SH-SY5Y (cell line): ENCODE results near the gene PSD4.

Experiments used
- GATA2 ChIP-seq: IDR thresholded peaks from 2 replicates; pipeline ENCODE4 v1.6.1; 2011; ENCODE audit warnings: mild to moderate bottlenecking, low read depth, low read length
- GATA3 ChIP-seq: IDR thresholded peaks from 2 replicates; pipeline ENCODE4 v1.6.1; 2011; ENCODE audit warnings: low read depth, mild to moderate bottlenecking, low read length, moderate library complexity

DNA sequence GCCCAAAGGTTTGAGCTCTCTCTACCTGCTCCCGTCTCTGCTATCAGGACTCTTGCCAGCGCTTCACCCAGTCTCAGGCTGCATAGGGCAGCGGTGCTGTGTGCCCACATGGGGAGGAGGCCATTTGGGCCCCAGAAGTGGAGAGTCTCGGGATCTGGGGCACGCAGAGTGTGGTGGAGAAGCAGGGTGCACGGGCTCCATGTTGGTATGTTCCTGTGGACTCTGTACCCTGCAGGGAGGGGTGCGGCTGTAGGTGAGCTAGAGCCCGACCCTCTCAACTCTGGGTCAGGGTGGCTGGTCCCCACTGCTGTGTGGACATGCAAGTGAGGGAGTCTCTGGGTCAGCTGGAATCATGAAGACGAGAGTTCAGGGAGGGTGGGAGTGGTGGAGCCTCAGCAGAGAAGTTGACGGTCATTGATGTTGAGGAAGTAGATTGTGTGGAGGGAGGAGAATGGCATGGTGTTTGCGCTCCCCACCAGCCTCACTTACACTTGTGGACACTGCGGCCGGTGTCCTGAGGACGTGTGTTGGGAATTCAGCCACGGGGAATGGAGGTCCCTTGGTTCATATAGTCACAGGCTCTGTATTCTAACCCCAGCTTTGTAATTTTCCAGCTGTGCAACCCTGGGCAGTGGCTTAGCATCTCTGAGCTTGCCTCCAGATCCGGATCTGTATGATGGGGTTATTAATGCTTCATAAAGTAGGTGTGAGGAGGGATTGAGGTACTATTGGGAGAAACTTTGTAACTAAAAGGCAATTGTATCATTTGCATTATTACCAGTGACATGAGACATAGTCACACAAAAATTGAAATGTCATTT lies 840 bp upstream of the PSD4 start:
- TF ChIP-seq GATA2 (no peak), GATA3 (no peak)
